ENCODE results near the gene SHC2.

DNA sequence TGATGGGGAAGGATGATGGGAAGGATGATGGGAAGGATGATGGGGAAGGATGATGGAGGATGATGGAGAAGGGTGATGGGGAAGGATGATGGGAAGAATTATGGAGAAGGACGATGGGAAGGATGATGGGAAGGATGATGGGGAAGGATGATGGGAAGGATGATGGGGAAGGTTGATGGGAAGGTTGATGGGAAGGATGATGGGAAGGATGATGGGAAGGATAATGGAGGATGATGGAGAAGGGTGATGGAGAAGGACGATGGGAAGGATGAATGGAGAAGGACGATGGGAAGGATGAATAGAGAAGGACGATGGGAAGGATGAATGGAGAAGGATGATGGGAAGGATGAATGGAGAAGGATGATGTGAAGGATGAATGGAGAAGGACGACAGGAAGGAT lies 65.4 kb downstream of the SHC2 start:
- no peak for TF ChIP-seq EZH2 (IDR thresholded peaks at IDR 0.05; ENCODE audit: borderline replicate concordance, low read depth, low read length, severe bottlenecking)
- TF ChIP-seq JUN (IDR thresholded peaks at IDR 0.05; ENCODE audit: borderline replicate concordance, insufficient read depth, insufficient read length, low read depth), result no peak

All from endothelial cell of umbilical vein (primary cell).